ENCODE results near the gene NDUFC2. TPM values are rescaled to one million over a fixed set of nuclear protein-coding genes. Genes with fewer than 3 reads are reported as not detected.

NDUFC2 gene
- total and polyA plus RNA-seq, 2 of the 8 experiments (the other 6 are each of a cell fraction or from before 2014, with no cell fraction given), result 216 to 356 TPM

- CTCF ChIA-PET (ENCODE audit: partially characterized antibody), result interaction anchor here (0.7 to 9.0 kb wide), 10 partner anchors 10 to 130 kb away, joined by 3 to 92 read pairs (median 5); no protein-coding TSS in a partner anchor
- H3K9ac ChIP-seq (replicated peaks in 1 of 4; ENCODE audit: extremely low read depth in 1 of 4, low read depth in 3 of 4, low read length in 3 of 4), result no peak overlapping the region
- no peak overlapping the region for H3K4me2 ChIP-seq (ENCODE audit: insufficient read depth in 1 of 2, low read depth in 2 of 2, low read length in 2 of 2)
- H3K79me1 ChIP-seq (ENCODE audit: low read depth, low read length), result no peaks in the 10 kb centered on the region
- H3K23ac ChIP-seq (ENCODE audit: insufficient read length), result no peak overlapping the region
- H4K91ac ChIP-seq (replicated peaks; ENCODE audit: insufficient read length, low read length), result no peak overlapping the region
- H4K20me1 ChIP-seq (replicated peaks in 1 of 2; ENCODE audit: control insufficient read depth in 1 of 2, insufficient read depth in 2 of 2, low read length in 2 of 2), result no peaks in the 10 kb centered on the region
- no peak overlapping the region for H3K27ac ChIP-seq (ENCODE audit: low read depth, low read length)
- 0 out of 2 replicates have a peak overlapping the region, but pooled peaks have one; percentile 46 for H2BK15ac ChIP-seq (ENCODE audit: low read length)
- no peak overlapping the region for H2BK20ac ChIP-seq (ENCODE audit: low read length)
- no peak overlapping the region for H2BK120ac ChIP-seq (replicated peaks; ENCODE audit: low read depth, low read length)
- peaks cover 0 to 6% (median 0%) of the 10 kb centered on the region in 4 experiments; a peak in 1 of 7 replicates for H3K4me1 ChIP-seq (replicated peaks in 1 of 4; ENCODE audit: control insufficient read depth in 3 of 4, insufficient read depth in 4 of 4, low read length in 3 of 4)
- no peaks in the 10 kb centered on the region for H3K79me2 ChIP-seq (ENCODE audit: control insufficient read depth in 1 of 2, insufficient read depth in 2 of 2, low read length in 2 of 2)
- FAIRE-seq, result no peak
- WGBS, 2 experiments (ENCODE audit: extremely low coverage in 1 of 2, insufficient coverage in 1 of 2, insufficient read length in 1 of 2, insufficient replicate concordance in 2 of 2, low coverage in 1 of 2, low lambda C conversion rate in 2 of 2, missing lambda C conversion rate in 1 of 2), result 69% methylated on average over 10 of the region's 10 CpGs; no CpG with 5 or more reads in 1 of the 2 experiments
- no peaks in the 10 kb centered on the region for H3K27me3 ChIP-seq (replicated peaks in 1 of 4; ENCODE audit: control insufficient read depth in 3 of 4, extremely low read depth in 1 of 4, insufficient read depth in 3 of 4, low read length in 3 of 4)
- H3K23me2 ChIP-seq (ENCODE audit: low read depth, low read length), result no peaks in the 10 kb centered on the region
- no peak overlapping the region for H3K18ac ChIP-seq (ENCODE audit: extremely low read depth, low read length)
- peak overlapping the region; percentile 67; the same call in 1 of the 2 replicates for H2AFZ ChIP-seq (ENCODE audit: low read length)
- H3K4me3 ChIP-seq (ENCODE audit: extremely low read depth in 1 of 4, insufficient read depth in 2 of 4, low read depth in 3 of 4, low read length in 4 of 4), result no peak overlapping the region
- no peak overlapping the region for H3K56ac ChIP-seq (replicated peaks; ENCODE audit: insufficient read length, low read depth, low read length)
- no peak overlapping the region for H3K4ac ChIP-seq (replicated peaks; ENCODE audit: insufficient read length, low read depth, low read length)
- POLR2A ChIA-PET (ENCODE audit: partially characterized antibody), result no interaction called here
- no peaks in the 10 kb centered on the region for H3K36me3 ChIP-seq (ENCODE audit: control insufficient read depth in 2 of 4, insufficient read depth in 4 of 4, low read length in 3 of 4)
- H3K9me3 ChIP-seq (ENCODE audit: insufficient read depth in 2 of 2, low read depth in 1 of 2, low read length in 1 of 2), result no peaks in the 10 kb centered on the region
- H4K8ac ChIP-seq (ENCODE audit: extremely low read depth, insufficient read depth, low read length), result no peak overlapping the region
- H2BK12ac ChIP-seq (ENCODE audit: low read depth, low read length), result no peak overlapping the region
- no peak for DNase-seq (ENCODE audit: low read depth in 1 of 2, low spot score in 2 of 2)
- H2AK5ac ChIP-seq (ENCODE audit: low read depth, low read length), result no peak overlapping the region
- H2BK5ac ChIP-seq (ENCODE audit: low read depth, low read length), result no peak overlapping the region
- H3K14ac ChIP-seq (ENCODE audit: insufficient read length), result no peak overlapping the region
- no peak for TF ChIP-seq SIRT6 (IDR thresholded peaks at IDR 0.05; ENCODE audit: low read length)
- TF ChIP-seq CHD1 (IDR thresholded peaks at IDR 0.05; ENCODE audit: low read depth, low read length), result no peak
- TF ChIP-seq CTCF (IDR thresholded peaks at IDR 0.05; ENCODE audit: control extremely low read depth in 1 of 3, insufficient read depth in 1 of 3, low read depth in 1 of 3, low read length in 3 of 3), result peak in 2 of 3 experiments; percentile 19 to 39; a peak in 2 of 4 replicates
- no peak for TF ChIP-seq HDAC2 (IDR thresholded peaks at IDR 0.05; ENCODE audit: borderline replicate concordance in 1 of 2, low read depth in 2 of 2, low read length in 2 of 2)
- TF ChIP-seq SAP30 (IDR thresholded peaks at IDR 0.05; ENCODE audit: insufficient read depth, insufficient replicate concordance, low read length), result no peak
- no peak for TF ChIP-seq RBBP5 (IDR thresholded peaks at IDR 0.05; ENCODE audit: borderline replicate concordance, low read depth, low read length)
- no peak for TF ChIP-seq POU5F1 (IDR thresholded peaks at IDR 0.05; ENCODE audit: low read depth, low read length)
- peak; percentile 17 to 29; a peak in 3 of 4 replicates for TF ChIP-seq RAD21 (IDR thresholded peaks at IDR 0.05 in 1 of 2, conservative IDR thresholded peaks at IDR 0.05 in 1 of 2; ENCODE audit: low read depth in 2 of 2, low read length in 2 of 2)
- TF ChIP-seq ZNF274 (IDR thresholded peaks at IDR 0.05; ENCODE audit: borderline replicate concordance, extremely low read depth, low read length), result no peak
- H4K5ac ChIP-seq (ENCODE audit: insufficient read length, low read depth, low read length), result no peak overlapping the region
These were observed 45.0 kb downstream of the NDUFC2 start for GRCh38 chr11:78034623-78035022.

Data from H1 (cell line).